HuH-7.5 (cell line): ENCODE results near the gene SHB.
"Not testable (repeated sequence)": the region's sequence is repeated elsewhere in the genome, so short reads cannot be mapped to it uniquely, and the experiment has no call there.

Experiments
- DNase-seq: peaks from one replicate; pipeline ENCODE4 v3.0.0; 2011; ENCODE audit warnings: low spot score

Gene SHB

GRCh38 chr9:37969558-37970300 lies 99.3 kb downstream of the SHB start:
- no peak for DNase-seq

DNA sequence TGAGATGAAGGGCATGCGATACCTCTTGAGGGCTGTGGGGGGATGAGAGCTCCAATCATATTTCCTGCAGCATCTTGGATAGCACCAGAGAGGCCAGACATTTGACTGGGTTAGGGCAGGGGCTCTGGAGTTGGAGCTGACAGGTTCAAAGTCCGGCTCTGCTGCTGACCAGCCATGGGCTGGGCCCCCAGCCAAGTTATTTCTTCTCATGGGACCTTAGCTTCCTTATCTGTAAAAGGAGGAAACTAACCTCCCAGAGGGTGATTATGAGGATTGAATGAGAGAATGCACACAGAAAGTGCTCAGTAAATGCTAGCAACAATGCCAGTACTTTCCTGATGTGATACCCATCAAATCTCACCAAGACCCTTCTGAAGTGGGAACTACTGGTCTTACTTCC lies 99.9 kb downstream of the SHB start:
- DNase-seq, result peak; percentile 28

DNA sequence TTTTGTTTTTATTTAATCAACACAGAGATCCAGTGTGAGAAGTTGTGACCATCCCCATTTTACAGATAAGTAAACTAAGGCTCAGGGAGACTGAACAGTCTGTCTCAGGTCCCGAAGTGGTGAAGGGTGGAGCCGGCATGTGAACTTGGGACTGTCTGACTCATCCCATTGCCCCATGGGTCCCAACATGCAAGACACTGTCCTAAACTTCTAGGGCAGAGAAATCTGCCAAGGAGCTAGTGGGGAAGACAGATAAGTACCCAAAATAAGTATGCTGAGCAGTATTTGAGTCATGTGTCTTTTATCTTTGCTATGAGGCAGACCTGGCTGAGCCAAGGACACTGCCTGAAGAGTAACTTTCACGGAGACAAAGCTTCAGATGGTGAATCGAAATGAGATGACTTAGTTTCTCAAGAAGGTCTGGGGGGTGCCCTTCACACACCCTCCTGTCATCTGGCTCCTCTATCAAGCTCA lies 100.8 kb downstream of the SHB start:
- no peak for DNase-seq

GRCh38 chr9:37967761-37968080 lies 101.3 kb downstream of the SHB start:
- DNase-seq, result no peak

GRCh38 chr9:37967014-37967760 lies 101.8 kb downstream of the SHB start:
- DNase-seq, result no peak

- no peak for DNase-seq
Measured at GRCh38 chr9:37966412-37967013, 102.5 kb downstream of the SHB start.

DNA sequence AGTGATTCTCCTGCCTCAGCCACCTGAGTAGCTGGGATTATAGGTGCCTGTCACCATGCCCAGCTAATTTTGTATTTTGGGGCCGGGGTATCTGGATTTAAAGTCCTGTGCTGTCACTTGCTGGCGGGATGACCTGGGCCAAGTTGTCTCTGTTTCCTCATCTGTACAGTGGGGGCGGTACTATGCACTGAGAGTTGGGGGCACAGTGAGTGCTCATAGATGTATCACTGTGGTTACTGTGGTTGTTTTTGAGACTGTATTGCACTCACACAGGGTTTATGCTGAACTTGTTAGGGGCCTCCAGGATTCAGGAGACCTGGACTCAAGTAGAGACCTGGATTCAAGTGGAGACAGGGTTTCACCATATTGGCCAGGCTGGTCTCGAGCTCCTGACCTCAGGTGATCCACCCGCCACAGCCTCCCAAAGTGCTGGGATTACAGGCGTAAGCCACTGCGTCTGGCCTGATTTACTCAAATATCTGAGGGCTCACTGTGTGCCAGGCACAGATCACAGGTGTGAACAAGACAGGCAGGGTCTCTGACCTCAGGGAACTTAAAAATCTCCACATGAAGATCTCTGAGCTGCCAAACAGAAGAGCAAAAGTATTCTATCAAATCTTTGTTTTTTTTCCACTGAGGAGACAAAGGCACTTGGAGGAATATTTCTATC lies 103.2 kb downstream of the SHB start:
- DNase-seq, result not testable (repeated sequence)

GRCh38 chr9:37965116-37965515 lies 103.9 kb downstream of the SHB start:
- DNase-seq, result no peak

DNA sequence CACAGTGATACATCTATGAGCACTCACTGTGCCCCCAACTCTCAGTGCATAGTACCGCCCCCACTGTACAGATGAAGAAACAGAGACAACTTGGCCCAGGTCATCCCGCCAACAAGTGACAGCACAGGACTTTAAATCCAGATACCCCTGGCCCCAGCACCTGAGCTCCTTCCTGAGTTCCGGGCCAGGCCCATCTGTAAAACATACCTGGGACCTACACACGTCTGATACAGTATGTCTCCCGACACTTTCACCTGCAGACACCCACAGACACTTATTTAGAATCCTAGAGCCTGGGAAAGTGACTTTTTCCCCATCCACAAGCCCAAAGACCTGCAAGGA lies 104.3 kb downstream of the SHB start:
- no peak for DNase-seq

DNA sequence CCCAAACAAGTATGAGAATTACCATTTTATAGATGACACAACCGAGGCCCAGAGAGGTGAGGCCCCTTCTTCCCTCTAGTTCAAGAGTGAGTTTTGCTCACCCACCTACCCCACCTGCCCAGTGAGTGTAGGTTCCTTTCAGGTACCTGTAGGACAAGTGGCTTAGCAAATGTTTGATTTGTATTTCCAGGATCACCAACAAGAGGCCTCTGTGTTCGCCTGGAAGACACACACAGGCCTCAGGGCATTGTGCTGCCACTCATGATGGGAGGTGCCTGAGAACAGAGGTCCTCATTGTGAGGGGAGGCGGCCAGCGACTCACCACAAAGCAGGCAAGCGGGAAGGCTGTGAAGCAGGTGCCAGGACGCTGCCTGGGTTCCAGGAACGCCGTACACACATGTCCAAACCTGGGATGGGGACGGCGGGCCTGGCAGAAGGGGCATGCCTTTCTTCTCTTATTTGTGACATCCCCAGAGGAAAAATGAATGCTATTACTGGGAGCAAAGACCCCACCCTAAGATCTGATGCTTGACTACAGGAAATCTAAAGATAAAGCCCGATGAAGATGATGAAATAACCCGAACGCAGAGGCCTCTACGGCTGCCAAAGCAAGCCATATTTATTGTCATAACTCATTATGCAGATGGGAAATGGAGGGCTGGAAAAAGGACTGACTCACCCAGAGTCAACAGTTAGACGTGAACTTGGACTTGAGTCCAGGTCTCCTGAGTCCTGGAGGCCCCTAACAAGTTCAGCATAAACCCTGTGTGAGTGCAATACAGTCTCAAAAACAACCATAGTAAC lies 104.9 kb downstream of the SHB start:
- DNase-seq, result no peak

DNA sequence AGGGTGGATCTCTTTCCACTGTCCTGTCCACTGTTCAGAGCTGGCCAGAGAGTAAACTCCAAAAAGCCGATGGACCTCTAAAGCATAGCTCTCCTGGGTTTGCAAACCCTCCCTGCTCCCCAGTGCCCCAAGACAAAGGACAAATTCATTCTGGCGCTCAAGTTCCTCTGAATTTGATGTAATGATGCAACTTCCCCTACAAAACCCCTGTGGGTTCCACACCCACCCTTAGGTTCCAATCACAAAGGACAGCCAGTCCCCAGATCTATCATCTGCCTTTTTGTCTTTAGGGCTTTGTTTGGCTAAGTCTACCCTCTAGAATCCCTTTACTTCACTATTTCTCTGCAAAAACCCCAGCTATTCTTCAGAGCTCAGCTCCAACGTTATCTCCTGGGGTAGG lies 107.7 kb downstream of the SHB start:
- no peak for DNase-seq

DNA sequence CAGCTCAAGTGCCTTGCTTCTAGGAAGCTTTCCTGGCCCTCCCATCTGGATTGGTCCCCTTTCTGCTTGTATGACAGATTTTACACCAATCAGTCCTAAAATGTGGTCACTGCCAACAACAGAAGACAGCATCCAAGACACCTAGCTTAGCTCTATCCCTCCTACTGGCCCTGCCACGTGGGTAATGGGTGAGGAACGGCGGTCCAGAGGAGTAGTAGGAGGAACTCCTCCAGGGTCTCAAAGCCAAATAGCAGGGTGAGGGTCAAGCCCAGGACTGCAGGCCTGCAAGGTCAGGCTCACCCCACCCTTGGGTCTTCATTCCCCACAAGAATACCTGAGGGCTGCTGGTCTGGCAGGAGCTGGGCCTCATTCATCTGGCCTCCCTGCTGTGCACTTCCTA lies 108.4 kb downstream of the SHB start:
- DNase-seq, result no peak

GRCh38 chr9:37959976-37960375 lies 109.1 kb downstream of the SHB start:
- no peak for DNase-seq

DNA sequence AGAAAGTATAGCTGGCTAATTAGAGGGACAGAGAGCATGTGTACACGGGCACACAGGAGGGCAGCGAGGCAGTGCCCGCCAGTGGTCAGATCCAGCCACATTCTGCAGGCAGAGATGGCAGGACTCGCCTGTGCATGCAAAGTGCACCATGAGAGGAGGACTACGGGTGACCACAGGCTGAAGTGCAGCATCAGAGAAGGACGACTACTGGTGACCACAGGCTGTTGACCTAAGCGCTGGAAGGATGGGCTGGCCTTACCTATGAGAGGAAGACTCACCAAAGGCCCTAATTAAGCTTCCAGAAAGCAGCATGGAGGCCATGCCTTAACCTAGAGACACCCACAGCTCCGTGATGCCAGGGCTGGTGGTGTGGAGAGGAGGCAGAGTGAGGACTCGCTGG lies 110.9 kb downstream of the SHB start:
- DNase-seq, result no peak

GRCh38 chr9:37957664-37957953 lies 111.4 kb downstream of the SHB start:
- no peak for DNase-seq

GRCh38 chr9:37956904-37957663 lies 111.9 kb downstream of the SHB start:
- DNase-seq, result no peak

- DNase-seq, result no peak
Measured at GRCh38 chr9:37956423-37956820, 112.6 kb downstream of the SHB start.

DNA sequence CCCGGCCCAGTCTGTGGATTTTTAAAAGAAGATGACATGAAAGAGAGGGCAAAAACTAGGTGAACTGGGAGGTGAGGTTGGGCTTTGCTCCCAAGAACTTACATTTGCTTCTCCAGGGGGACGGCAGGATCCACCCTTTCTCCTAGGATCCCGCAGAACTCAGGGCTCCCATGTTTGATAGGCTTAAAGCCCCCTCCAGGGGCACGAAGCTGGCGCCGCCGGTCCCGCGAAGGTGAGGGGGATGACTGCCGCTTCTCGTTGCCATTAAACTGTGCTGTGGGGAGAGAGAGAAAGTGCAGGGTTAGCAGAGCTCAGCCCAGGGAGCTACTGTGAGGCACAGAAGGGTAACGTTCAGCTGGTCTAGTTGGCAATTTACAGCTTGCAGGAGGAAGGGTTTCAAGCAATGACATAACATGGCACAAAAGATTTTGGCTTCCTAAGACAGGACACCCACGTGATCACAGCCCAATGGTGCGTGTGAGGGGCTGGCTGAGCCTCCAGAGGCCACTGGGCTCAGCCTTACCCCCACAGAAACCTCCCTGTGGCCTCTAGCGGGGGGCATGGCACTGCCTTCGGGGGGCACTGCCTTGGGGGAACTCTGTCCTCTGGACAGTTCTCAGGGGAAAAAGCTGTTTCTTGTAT lies 113.1 kb downstream of the SHB start:
- DNase-seq, result no peak

GRCh38 chr9:37954581-37954981 lies 114.4 kb downstream of the SHB start:
- no peak for DNase-seq

DNA sequence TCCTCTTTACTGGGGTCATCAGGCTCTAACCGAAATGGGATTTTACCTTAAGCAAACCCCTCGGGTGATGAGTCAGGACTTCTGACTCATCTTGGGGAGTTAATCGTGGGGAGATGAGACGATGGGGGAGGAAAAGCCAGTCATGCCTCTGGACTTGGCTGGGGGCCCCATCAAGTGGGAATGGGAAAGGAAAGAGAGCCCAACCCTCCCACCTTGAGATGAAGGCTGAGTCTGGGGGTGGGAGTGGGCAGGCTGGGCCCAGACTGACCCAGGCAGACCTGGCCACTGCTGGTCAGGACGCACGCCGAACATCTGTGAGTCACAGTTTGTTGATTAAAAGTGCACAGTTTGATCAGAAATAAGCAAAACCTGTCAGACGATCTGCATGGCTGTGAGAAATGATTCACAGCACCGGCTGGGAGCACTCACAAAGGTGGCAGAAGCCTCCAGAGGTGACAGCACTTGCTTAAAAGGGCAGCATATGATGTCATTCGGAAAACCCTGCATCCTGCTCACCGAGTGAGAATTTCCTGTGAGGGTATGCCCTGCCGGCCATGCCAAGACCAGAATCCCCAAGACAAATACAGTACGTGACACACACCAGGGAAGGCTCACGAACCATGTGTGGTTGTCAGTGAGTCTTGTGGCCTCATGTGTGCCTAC lies 115.1 kb downstream of the SHB start:
- no peak for DNase-seq
